Thymus (tissue), 14 donors: ENCODE data around the gene FARP2. TPM values are rescaled to one million over a fixed set of nuclear protein-coding genes. Genes with fewer than 3 reads are reported as not detected.
A peak's percentile ranks its signal among the peaks of the same experiment; 100 is the strongest.

Source experiments
- DNase-seq, 9 donors: peaks; one replicate each; pipeline ENCODE4 v3.0.0-alpha.2; 2013; ENCODE audit warnings: low spot score in 9 of 9, low read depth in 6 of 9, missing footprints in 1 of 9
- H3K27ac ChIP-seq, 2 donors: one replicate each; pipeline ENCODE4 v1.5.1; 2013; ENCODE audit warnings: control low read depth in 1 of 2, low read depth in 1 of 2, low read length in 1 of 2, mild to moderate bottlenecking in 1 of 2, moderate library complexity in 1 of 2
- H3K27me3 ChIP-seq, 2 donors: one replicate each; pipeline ENCODE4 v1.5.1; 2013; ENCODE audit warnings: low read length in 1 of 2; ENCODE audit not compliant: control insufficient read depth in 2 of 2, insufficient read depth in 1 of 2
- H3K36me3 ChIP-seq, 2 donors: one replicate each; pipeline ENCODE4 v1.5.1; 2013; ENCODE audit warnings: low read length in 1 of 2, mild to moderate bottlenecking in 1 of 2, moderate library complexity in 1 of 2; ENCODE audit not compliant: control insufficient read depth in 2 of 2, insufficient read depth in 2 of 2
- H3K4me1 ChIP-seq, 2 donors: one replicate each; pipeline ENCODE4 v1.5.1; 2013; ENCODE audit warnings: low read length in 2 of 2; ENCODE audit not compliant: control insufficient read depth in 2 of 2, insufficient read depth in 2 of 2
- H3K4me3 ChIP-seq, 2 donors: one replicate each; pipeline ENCODE4 v1.5.1; 2013; ENCODE audit warnings: low read length in 2 of 2, control low read depth in 1 of 2, mild to moderate bottlenecking in 1 of 2
- H3K9me3 ChIP-seq, 2 donors: one replicate each; pipeline ENCODE4 v1.5.1; 2013; ENCODE audit warnings: low read length in 1 of 2, mild to moderate bottlenecking in 1 of 2; ENCODE audit not compliant: control insufficient read depth in 2 of 2, insufficient read depth in 1 of 2
- WGBS: extraction: QIAGEN DNeasy Blood & Tissue Kit; methylation state at CpG from one replicate; pipeline ENCODE4 v1.1.7; 2013; 5-methylcytosine and 5-hydroxymethylcytosine counted together
- long read RNA-seq, 10 donors: transcript quantifications; one replicate each; lab custom pipeline, GENCODE V29; 2026
- polyA plus RNA-seq: library from polyadenylated mRNA; stranded (reverse); fragments of 200-250 nt; gene quantifications from one replicate; pipeline ENCODE4 v1.2.3, GENCODE V29; 2013
- total RNA-seq: library from RNA; stranded (reverse); fragments of 120-200 nt; gene quantifications from one replicate; pipeline ENCODE4 v1.2.4, GENCODE V29; 2013
- donor health status: healthy.

Gene FARP2, protein sequence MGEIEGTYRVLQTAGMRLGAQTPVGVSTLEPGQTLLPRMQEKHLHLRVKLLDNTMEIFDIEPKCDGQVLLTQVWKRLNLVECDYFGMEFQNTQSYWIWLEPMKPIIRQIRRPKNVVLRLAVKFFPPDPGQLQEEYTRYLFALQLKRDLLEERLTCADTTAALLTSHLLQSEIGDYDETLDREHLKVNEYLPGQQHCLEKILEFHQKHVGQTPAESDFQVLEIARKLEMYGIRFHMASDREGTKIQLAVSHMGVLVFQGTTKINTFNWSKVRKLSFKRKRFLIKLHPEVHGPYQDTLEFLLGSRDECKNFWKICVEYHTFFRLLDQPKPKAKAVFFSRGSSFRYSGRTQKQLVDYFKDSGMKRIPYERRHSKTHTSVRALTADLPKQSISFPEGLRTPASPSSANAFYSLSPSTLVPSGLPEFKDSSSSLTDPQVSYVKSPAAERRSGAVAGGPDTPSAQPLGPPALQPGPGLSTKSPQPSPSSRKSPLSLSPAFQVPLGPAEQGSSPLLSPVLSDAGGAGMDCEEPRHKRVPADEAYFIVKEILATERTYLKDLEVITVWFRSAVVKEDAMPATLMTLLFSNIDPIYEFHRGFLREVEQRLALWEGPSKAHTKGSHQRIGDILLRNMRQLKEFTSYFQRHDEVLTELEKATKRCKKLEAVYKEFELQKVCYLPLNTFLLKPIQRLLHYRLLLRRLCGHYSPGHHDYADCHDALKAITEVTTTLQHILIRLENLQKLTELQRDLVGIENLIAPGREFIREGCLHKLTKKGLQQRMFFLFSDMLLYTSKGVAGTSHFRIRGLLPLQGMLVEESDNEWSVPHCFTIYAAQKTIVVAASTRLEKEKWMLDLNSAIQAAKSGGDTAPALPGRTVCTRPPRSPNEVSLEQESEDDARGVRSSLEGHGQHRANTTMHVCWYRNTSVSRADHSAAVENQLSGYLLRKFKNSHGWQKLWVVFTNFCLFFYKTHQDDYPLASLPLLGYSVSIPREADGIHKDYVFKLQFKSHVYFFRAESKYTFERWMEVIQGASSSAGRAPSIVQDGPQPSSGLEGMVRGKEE
- total RNA-seq: 18.2 TPM
- polyA plus RNA-seq: 16.1 TPM
- long read RNA-seq, donor 1: 0 reads
- long read RNA-seq, donor 2, full-length matches to known transcripts: 1 of 6 reads
- long read RNA-seq, donor 2, partial matches to known transcripts: 5 of 6 reads
- long read RNA-seq, donor 2, other reads (novel, unspliced or antisense): 0 of 6 reads
- long read RNA-seq, donor 3, partial matches to known transcripts: 28 of 43 reads
- long read RNA-seq, donor 3, other reads (novel, unspliced or antisense): 15 of 43 reads
- long read RNA-seq, donor 4: 0 reads
- long read RNA-seq, donor 5, partial matches to known transcripts: 10 of 11 reads
- long read RNA-seq, donor 5, other reads (novel, unspliced or antisense): 0 of 11 reads
- long read RNA-seq, donor 6, full-length matches to known transcripts: 3 of 25 reads
- long read RNA-seq, donor 6, partial matches to known transcripts: 13 of 25 reads
- long read RNA-seq, donor 6, other reads (novel, unspliced or antisense): 9 of 25 reads
- long read RNA-seq, donor 7, partial matches to known transcripts: 6 of 13 reads
- long read RNA-seq, donor 7, other reads (novel, unspliced or antisense): 7 of 13 reads
- long read RNA-seq, donor 8: 0 reads
- long read RNA-seq, donor 9: 0 reads
- long read RNA-seq, donor 10, full-length matches to known transcripts: 1 of 1 reads
- long read RNA-seq, donor 10, partial matches to known transcripts: 0 of 1 reads
- long read RNA-seq, donor 10, other reads (novel, unspliced or antisense): 0 of 1 reads

DNA sequence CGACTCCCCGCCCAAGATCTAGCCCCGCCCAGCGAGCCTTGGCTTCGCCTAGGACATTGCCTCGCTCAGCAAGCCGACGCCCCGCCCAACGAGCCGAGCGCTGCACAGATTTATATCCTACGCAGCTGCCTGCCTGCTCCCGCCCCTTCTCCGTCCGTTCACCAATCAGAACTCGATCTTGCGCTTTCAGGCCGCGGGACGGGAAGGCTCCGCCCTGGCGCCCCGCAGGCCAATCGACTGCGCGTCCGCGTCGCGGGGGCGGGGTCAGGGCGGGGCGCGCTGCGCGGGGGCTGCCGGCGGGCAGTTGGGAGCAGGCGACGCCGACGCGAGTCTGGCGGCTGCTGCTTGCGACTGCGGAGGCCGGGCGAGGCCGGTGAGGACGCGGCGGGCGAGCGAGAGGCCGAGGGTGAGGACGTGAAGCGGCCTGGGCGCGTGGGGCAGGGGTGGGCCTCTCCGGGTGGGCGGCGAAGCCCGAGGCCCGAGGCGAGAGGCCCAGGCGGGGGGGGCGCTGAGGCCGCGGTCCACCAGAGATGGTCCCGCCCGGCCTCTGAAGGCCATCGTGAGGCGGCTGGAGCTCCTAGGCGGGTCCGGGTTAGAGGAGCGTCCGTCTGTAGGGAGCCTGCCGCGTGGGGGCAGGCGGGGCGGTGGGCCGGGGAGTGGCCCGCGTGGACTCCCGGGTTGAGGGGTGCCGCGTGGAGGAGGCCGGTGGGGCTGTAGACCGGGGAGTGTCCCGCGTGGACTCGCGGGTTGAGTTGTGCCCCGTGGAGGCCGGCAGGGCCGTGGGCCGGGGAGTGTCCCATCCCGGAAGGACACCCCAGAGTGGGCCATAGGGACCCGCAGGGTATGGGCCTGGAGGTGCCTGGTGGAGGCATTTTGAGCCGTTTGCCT is at the start of gene FARP2:
Gene FARP2, plus strand, starts transcription at position 303 of the 888 bp plus-strand sequence. CDS start 16,823 bp downstream, outside the sequence.
- DNase-seq: peak; percentile 93 to 99 (median 97)
- Histone ChIP-seq H3K36me3 (peaks cover 20 to 33% of the 10 kb centered on the region in 2 donors), H3K27ac (peak within 1 kb of the TSS; percentile 69 to 78), H3K4me1 (peaks cover 11 to 18% of the 10 kb centered on the region in 2 donors), H3K27me3 (peaks cover 2% of the 10 kb centered on the region in 2 donors), H3K9me3 (peaks cover 0 to 1% of the 10 kb centered on the region in 2 donors), H3K4me3 (peak within 1 kb of the TSS; percentile 53 to 70)
- under 1% methylated on average over 101 of the region's 101 CpGs for WGBS

- no peak for DNase-seq
- 96% methylated on average over 6 of the region's 6 CpGs for WGBS
- H3K4me3 ChIP-seq: no peak overlapping the region
- H3K4me1 ChIP-seq: peaks cover 14 to 42% of the 10 kb centered on the region in 2 donors
- peaks cover 2 to 3% of the 10 kb centered on the region in 2 donors for H3K36me3 ChIP-seq
- H3K27me3 ChIP-seq: no peaks in the 10 kb centered on the region
- no peaks in the 10 kb centered on the region for H3K9me3 ChIP-seq
- H3K27ac ChIP-seq: no peak overlapping the region
Measured at GRCh38 chr2:241307055-241307454, 49.0 kb upstream of the FARP2 start.

DNA sequence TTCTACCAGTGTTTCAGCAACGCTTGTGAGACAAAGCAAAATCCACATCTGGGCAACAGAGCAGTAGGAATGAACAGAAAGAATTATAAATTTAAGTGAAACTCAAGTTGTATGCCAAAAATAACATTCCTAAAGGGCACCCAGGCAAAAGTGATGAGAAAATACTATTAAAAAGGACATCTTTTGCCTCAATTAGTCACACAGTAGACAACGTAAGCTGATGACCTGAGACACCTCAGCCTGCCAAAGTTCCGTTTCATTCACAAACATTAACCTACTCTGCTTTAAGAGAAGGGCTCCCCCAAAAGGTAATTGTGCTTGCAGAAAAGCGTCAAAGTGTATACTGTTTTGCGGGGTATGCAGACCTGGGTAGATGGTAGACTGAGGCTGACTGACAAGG is 47.8 kb upstream of the FARP2 start:
- H3K36me3 ChIP-seq: no peaks in the 10 kb centered on the region
- H3K4me3 ChIP-seq: no peak overlapping the region
- no peak overlapping the region for H3K27ac ChIP-seq
- peaks cover 14 to 39% of the 10 kb centered on the region in 2 donors for H3K4me1 ChIP-seq
- H3K27me3 ChIP-seq: no peaks in the 10 kb centered on the region
- no peaks in the 10 kb centered on the region for H3K9me3 ChIP-seq
- no peak for DNase-seq
- 92% methylated on average over 5 of the region's 5 CpGs for WGBS

- 95% methylated on average over 18 of the region's 18 CpGs for WGBS
- H3K4me1 ChIP-seq: peaks cover 14 to 44% of the 10 kb centered on the region in 2 donors
- no peak overlapping the region for H3K4me3 ChIP-seq
- DNase-seq: no peak
- H3K9me3 ChIP-seq: no peaks in the 10 kb centered on the region
- H3K27ac ChIP-seq: peak overlapping the region in 1 of 2 donors; percentile 81
- H3K27me3 ChIP-seq: no peaks in the 10 kb centered on the region
- H3K36me3 ChIP-seq: no peaks in the 10 kb centered on the region
Measured at GRCh38 chr2:241308832-241309500, 47.1 kb upstream of the FARP2 start.

- WGBS: 19% methylated on average over 2 of the region's 2 CpGs
- no peaks in the 10 kb centered on the region for H3K27me3 ChIP-seq
- H3K36me3 ChIP-seq: no peaks in the 10 kb centered on the region
- peak overlapping the region; percentile 47 to 81 for H3K27ac ChIP-seq
- H3K4me3 ChIP-seq: no peak overlapping the region
- peaks cover 14 to 50% of the 10 kb centered on the region in 2 donors for H3K4me1 ChIP-seq
- H3K9me3 ChIP-seq: no peaks in the 10 kb centered on the region
- DNase-seq: peak in 7 of 9 donors; percentile 36 to 83 (median 63)
Measured at GRCh38 chr2:241309684-241310117, 46.4 kb upstream of the FARP2 start.

DNA sequence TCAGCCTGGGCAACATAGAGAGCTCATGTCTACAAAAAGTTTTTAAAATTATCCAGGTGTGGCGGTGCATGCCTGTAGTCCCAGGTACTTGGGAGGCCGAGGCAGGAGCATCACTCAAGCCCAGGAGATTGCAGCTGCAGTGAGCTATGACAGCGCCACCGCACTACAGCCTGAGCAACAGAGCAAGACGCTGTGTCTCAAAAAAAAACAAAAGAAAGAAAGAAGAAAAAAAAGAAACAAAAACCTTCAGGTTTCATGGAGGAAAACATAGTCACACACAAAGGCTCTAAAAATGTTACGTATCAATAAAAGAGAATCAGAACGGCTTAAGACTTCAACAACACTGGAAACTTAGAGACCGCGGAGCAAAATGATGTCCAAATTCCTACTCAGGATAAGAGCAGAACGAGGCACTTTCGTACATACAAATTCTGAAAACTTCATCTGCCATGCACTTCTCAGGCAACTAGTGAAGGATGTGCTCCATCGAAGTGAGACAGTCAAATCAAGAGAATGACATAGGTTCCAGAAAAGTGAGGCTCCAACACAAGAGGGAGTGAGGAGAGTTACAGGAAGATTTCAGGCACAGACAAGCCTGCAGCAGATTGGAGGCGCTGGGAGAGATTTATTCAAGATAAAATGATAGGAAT is 45.0 kb upstream of the FARP2 start:
- H3K27me3 ChIP-seq: no peaks in the 10 kb centered on the region
- WGBS: 94% methylated on average over 13 of the region's 13 CpGs
- no peaks in the 10 kb centered on the region for H3K36me3 ChIP-seq
- DNase-seq: no peak
- no peak overlapping the region for H3K4me3 ChIP-seq
- H3K9me3 ChIP-seq: peaks cover 0 to 1% of the 10 kb centered on the region in 2 donors
- peaks cover 14 to 43% of the 10 kb centered on the region in 2 donors for H3K4me1 ChIP-seq
- peak overlapping the region in 1 of 2 donors; percentile 26 for H3K27ac ChIP-seq

GRCh38 chr2:241312082-241312481 is 44.0 kb upstream of the FARP2 start:
- no peak overlapping the region for H3K27ac ChIP-seq
- 95% methylated on average over 4 of the region's 4 CpGs for WGBS
- H3K9me3 ChIP-seq: peaks cover 0 to 2% of the 10 kb centered on the region in 2 donors
- H3K27me3 ChIP-seq: no peaks in the 10 kb centered on the region
- no peaks in the 10 kb centered on the region for H3K36me3 ChIP-seq
- H3K4me3 ChIP-seq: no peak overlapping the region
- DNase-seq: no peak
- H3K4me1 ChIP-seq: peaks cover 16 to 48% of the 10 kb centered on the region in 2 donors
